Fibroblast of villous mesenchyme (primary cell): Measurements from ENCODE around the gene CACNA2D2. TPM values are rescaled to one million over a fixed set of nuclear protein-coding genes. Genes with fewer than 3 reads are reported as not detected.

Experiments
- DNase-seq: peaks from one replicate; pipeline ENCODE4 v3.0.0-alpha.2; 2010; ENCODE audit warnings: low read depth
- H3K4me3 ChIP-seq: 2 replicates; pipeline ENCODE4 v1.5.1; 2011; ENCODE audit warnings: low read depth, mild to moderate bottlenecking, low read length
- total RNA-seq: library from RNA; depleted of rRNA; stranded (reverse); fragments of >200 nt; gene quantifications from 2 replicates; pipeline ENCODE4 v1.2.3, GENCODE V29; 2012
- TF ChIP-seq, protein P1 (sequence below): IDR thresholded peaks from 2 replicates; pipeline ENCODE4 v1.5.1; 2012; ENCODE audit warnings: low read depth, mild to moderate bottlenecking, low read length; ENCODE audit not compliant: insufficient read depth

Gene CACNA2D2
- total RNA-seq, 1 donor, result not detected

DNA sequence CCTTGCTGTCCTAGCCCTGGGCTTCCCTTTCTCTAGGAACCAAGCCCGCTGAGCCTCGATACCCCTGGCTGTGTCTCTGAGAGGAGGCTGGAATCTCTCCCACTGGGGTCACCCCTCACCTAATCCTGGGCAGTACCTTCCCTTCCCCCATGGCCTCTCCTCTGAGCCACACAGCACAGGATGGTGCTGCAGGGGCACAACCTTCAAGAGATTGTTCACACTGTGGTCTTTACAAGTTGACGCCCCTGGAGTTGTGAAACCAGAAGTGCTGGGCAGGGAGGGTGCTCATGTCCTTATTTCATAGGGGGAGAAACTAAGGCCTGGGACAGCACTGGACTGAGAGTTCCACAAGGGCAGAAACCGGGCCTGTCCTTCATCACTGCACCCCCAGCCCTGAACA is 73.2 kb downstream of the CACNA2D2 start:
- DNase-seq, result no peak
- no peak overlapping the region for H3K4me3 ChIP-seq
- TF ChIP-seq, protein P1, sequence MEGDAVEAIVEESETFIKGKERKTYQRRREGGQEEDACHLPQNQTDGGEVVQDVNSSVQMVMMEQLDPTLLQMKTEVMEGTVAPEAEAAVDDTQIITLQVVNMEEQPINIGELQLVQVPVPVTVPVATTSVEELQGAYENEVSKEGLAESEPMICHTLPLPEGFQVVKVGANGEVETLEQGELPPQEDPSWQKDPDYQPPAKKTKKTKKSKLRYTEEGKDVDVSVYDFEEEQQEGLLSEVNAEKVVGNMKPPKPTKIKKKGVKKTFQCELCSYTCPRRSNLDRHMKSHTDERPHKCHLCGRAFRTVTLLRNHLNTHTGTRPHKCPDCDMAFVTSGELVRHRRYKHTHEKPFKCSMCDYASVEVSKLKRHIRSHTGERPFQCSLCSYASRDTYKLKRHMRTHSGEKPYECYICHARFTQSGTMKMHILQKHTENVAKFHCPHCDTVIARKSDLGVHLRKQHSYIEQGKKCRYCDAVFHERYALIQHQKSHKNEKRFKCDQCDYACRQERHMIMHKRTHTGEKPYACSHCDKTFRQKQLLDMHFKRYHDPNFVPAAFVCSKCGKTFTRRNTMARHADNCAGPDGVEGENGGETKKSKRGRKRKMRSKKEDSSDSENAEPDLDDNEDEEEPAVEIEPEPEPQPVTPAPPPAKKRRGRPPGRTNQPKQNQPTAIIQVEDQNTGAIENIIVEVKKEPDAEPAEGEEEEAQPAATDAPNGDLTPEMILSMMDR, result no peak

DNA sequence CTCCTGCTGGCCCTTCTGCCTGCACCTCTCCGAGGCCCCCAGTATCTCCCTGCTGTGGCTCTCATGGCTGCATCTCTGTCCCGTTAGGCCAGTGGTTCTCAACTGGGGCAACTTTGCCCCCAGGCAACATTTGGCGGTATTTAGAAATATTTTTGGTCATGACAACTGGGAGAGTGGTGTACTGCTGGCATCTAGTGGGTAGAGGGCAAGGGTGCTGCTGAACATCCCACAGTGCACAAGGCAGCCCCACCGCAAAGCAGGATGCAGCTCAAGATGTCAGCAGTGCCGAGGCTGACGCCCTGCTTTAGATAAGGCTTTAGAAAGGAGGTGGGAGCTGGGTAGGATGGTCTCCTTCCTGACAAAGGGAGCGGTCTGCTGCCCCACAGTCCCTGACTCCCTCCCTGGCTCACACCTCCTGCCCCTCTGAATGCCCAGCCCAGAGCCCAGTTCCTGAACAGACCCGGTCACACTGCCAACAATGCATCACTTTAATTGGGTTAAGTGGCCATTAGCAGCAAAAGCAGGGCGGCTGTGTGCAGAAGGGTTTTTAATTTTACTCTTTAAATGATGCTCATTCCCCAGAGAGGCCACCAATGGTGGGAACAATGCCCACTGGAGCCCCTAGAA is 75.3 kb downstream of the CACNA2D2 start:
- no peak overlapping the region for H3K4me3 ChIP-seq
- TF ChIP-seq, protein P1, result no peak
- no peak for DNase-seq

DNA sequence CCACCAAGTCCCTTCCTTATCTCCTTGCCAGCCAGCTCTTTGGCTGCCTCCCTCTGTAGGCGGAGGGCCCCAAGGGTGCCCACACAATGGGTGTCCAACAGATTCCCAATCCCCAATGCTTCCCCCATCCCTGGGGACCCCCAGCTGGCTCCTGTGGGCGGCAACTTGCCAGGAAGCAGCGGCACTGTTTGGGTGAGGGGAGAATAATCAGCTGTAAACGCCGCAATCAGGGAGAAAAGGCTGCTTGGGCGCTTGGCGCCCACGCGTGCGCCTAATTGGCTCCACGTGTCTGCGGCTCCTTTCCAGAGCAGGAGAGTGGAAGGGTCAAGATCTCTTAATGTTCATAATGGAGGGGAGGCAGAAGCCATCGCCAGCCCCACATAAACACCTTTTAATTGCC is 76.2 kb downstream of the CACNA2D2 start:
- H3K4me3 ChIP-seq, result no peak overlapping the region
- TF ChIP-seq, protein P1, result no peak
- no peak for DNase-seq

DNA sequence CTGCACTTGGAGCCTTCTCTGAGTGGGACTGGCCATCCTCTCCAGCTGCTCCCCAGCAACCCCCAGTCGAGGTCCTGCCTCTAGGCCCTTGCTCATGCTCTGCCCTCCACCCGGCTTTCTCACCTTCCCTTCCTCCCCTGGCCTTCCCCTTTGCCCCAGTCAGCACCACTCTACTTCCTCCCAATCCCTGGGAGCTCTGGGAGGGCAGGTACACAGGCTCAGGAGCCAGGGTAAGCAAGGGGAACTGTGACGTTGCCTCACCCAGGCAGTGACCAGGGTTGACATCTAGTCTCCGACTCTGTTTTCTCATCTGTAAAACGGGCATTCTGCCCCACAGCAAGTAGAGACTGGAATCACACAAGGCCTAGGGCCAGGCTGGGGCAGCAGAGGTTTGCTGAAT is 77.5 kb downstream of the CACNA2D2 start:
- no peak overlapping the region for H3K4me3 ChIP-seq
- TF ChIP-seq, protein P1, result no peak
- no peak for DNase-seq

DNA sequence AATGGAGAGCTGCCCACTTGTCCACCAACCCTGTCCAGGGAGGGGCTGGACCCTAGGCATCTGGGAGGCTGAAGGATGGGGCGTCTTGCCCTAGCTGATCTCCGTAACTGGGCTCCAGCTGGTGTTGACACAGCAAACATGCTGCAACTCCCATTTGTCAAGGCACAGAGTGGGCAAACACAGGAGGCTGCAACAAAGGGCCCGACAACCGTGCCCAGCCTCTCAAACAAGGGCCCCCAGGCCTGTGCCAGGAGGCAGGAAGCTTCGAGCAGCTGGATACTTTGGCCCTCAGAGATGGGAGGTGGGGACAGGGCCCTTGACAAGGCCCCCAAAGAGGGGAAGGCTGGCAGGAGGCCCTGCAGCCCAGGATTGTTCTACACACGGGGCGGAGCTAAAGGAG is 79.9 kb downstream of the CACNA2D2 start:
- H3K4me3 ChIP-seq, result no peak overlapping the region
- TF ChIP-seq, protein P1, result no peak
- DNase-seq, result no peak

DNA sequence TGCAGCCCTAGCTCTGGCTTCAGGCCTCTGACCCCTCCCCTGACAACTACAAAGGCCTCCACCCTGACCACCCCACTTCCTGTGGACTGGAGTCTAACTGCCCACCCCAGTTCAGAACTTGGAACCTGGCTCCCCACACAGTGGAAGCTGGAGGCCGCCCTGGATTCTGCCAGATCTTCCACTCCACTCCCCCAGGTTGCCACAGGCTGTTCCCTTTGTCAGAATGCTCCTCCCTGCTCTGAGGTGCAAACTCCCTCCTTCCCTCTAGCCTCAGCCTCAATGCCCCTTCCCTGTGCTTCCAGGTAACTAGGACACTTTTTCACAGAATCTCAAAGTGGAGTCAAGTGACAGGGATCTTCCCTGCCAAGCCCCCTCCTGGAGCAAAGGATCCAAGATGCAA is 81.3 kb downstream of the CACNA2D2 start:
- DNase-seq, result no peak
- TF ChIP-seq, protein P1, result no peak
- H3K4me3 ChIP-seq, result no peak overlapping the region
